IMR-90 (cell line): ENCODE data around the gene RAVER2. TPM values are rescaled to one million over a fixed set of nuclear protein-coding genes. Genes with fewer than 3 reads are reported as not detected.
"Not testable (repeated sequence)": the region's sequence is repeated elsewhere in the genome, so short reads cannot be mapped to it uniquely, and the experiment has no call there.

Experiments used
- ATAC-seq: fragments of 200-7000 bp; cut with Tn5 transposase; 2 replicates; pipeline ENCODE4 v1.9.1; 2020; ENCODE audit warnings: low read depth, mild to moderate bottlenecking, moderate library complexity
- BruUV-seq: library from RNA; stranded (reverse); fragments of 400-500 nt; replicated peaks from 2 replicates; lab custom pipeline; 2021; lab: Mats Ljungman, UMichigan
- CTCF ChIA-PET: fragments of 300-600 bp; formaldehyde crosslinking; extraction: SDS; loops from one replicate; lab custom pipeline; 2021; ENCODE audit warnings: antibody characterized with exemption; lab: Yijun Ruan, JAX
- POLR2A ChIA-PET: fragments of 300-600 bp; sonication (Branson Sonifier 250); formaldehyde crosslinking; loops from one replicate; lab custom pipeline; 2022; ENCODE audit warnings: antibody characterized with exemption; ENCODE audit not compliant: unreplicated experiment; lab: Charles Lee
- DNase-seq: peaks from one replicate; pipeline ENCODE4 v3.0.0; 2013
- H2AFZ ChIP-seq: replicated peaks from 2 replicates; pipeline ENCODE3; 2013; ENCODE audit warnings: low read length, mild to moderate bottlenecking; ENCODE audit not compliant: poor library complexity
- H2AK5ac ChIP-seq: 2 replicates; pipeline ENCODE4 v1.6.1; 2013; ENCODE audit warnings: low read depth, low read length, inconsistent platforms
- H2AK9ac ChIP-seq: replicated peaks from 2 replicates; pipeline ENCODE3; 2013; ENCODE audit warnings: mild to moderate bottlenecking, low read depth, low read length, moderate library complexity; ENCODE audit not compliant: poor library complexity
- H2BK120ac ChIP-seq: 2 replicates; pipeline ENCODE4 v1.6.1; 2013; ENCODE audit warnings: low read depth, low read length, inconsistent platforms
- H2BK15ac ChIP-seq: 3 replicates; pipeline ENCODE4 v1.6.1; 2013; ENCODE audit warnings: low read depth, low read length, inconsistent platforms
- H2BK20ac ChIP-seq: 2 replicates; pipeline ENCODE4 v1.6.1; 2013; ENCODE audit warnings: low read depth, mild to moderate bottlenecking, inconsistent platforms, low read length, moderate library complexity
- H2BK5ac ChIP-seq: 2 replicates; pipeline ENCODE4 v1.6.1; 2013; ENCODE audit warnings: mild to moderate bottlenecking, low read depth, low read length, inconsistent platforms; ENCODE audit not compliant: poor library complexity, severe bottlenecking
- H3K14ac ChIP-seq: replicated peaks from 2 replicates; pipeline ENCODE4 v1.6.1; 2013; ENCODE audit warnings: low read depth, low read length, inconsistent platforms
- H3K18ac ChIP-seq: 2 replicates; pipeline ENCODE4 v1.6.1; 2013; ENCODE audit warnings: low read depth, low read length, control low read depth
- H3K23ac ChIP-seq: 2 replicates; pipeline ENCODE4 v1.6.1; 2013; ENCODE audit warnings: low read depth, low read length, inconsistent platforms
- H3K27ac ChIP-seq: 2 replicates; pipeline ENCODE4 v1.5.1; 2013; ENCODE audit warnings: mild to moderate bottlenecking, control low read depth, low read length; ENCODE audit not compliant: insufficient read depth
- H3K27me3 ChIP-seq: 2 replicates; pipeline ENCODE4 v1.6.1; 2013; ENCODE audit warnings: low read length; ENCODE audit not compliant: control insufficient read depth, insufficient read depth
- H3K36me3 ChIP-seq: 2 replicates; pipeline ENCODE4 v1.6.1; 2013; ENCODE audit warnings: low read length, mixed read lengths; ENCODE audit not compliant: control insufficient read depth, insufficient read depth
- H3K4ac ChIP-seq: 2 replicates; pipeline ENCODE4 v1.6.1; 2013; ENCODE audit warnings: low read depth, low read length, inconsistent platforms
- H3K4me1 ChIP-seq: 2 replicates; pipeline ENCODE4 v1.6.1; 2013; ENCODE audit warnings: low read length, mixed read lengths; ENCODE audit not compliant: control insufficient read depth, insufficient read depth
- H3K4me2 ChIP-seq: 2 replicates; pipeline ENCODE4 v1.6.1; 2013; ENCODE audit warnings: low read depth, mild to moderate bottlenecking, control low read depth, low read length, moderate library complexity
- H3K4me3 ChIP-seq: 2 replicates; pipeline ENCODE4 v1.5.1; 2013; ENCODE audit warnings: low read depth, mild to moderate bottlenecking, control low read depth, low read length, moderate library complexity; ENCODE audit not compliant: insufficient read depth
- H3K56ac ChIP-seq: 2 replicates; pipeline ENCODE4 v1.6.1; 2013; ENCODE audit warnings: low read length, inconsistent platforms; ENCODE audit not compliant: insufficient read depth; ENCODE audit errors: extremely low read depth
- H3K79me1 ChIP-seq, 2 experiments: 2 replicates each; pipeline ENCODE4 v1.6.1; 2013; ENCODE audit warnings: low read length in 2 of 2, inconsistent platforms in 1 of 2, low read depth in 1 of 2
- H3K9ac ChIP-seq: 2 replicates; pipeline ENCODE4 v1.6.1; 2013; ENCODE audit warnings: low read depth, low read length, control low read depth
- H3K9me1 ChIP-seq: 2 replicates; pipeline ENCODE4 v1.6.1; 2013; ENCODE audit warnings: low read length, inconsistent platforms; ENCODE audit not compliant: insufficient read depth
- H3K9me3 ChIP-seq: 2 replicates; pipeline ENCODE4 v1.6.1; 2013; ENCODE audit warnings: low read length; ENCODE audit not compliant: control insufficient read depth, insufficient read depth
- H4K20me1 ChIP-seq: 2 replicates; pipeline ENCODE4 v1.6.1; 2013; ENCODE audit warnings: low read length, inconsistent platforms; ENCODE audit not compliant: insufficient read depth
- H4K5ac ChIP-seq: 2 replicates; pipeline ENCODE4 v1.6.1; 2013; ENCODE audit warnings: mild to moderate bottlenecking, low read depth, low read length, control low read depth
- H4K8ac ChIP-seq, 2 experiments: 2 replicates each; pipeline ENCODE4 v1.6.1; 2013; ENCODE audit warnings: low read depth in 2 of 2, low read length in 2 of 2, control low read depth in 1 of 2, inconsistent platforms in 1 of 2
- H4K91ac ChIP-seq: 2 replicates; pipeline ENCODE4 v1.6.1; 2013; ENCODE audit warnings: low read depth, low read length, inconsistent platforms; ENCODE audit not compliant: insufficient read depth
- WGBS, 2 experiments: methylation state at CpG; one replicate each; pipeline versions ENCODE4 v1.1.5 to v1.1.7; 2013; ENCODE audit warnings: missing lambda C conversion rate in 2 of 2; ENCODE audit not compliant: insufficient read length in 1 of 2; ENCODE audit errors: extremely low coverage in 2 of 2; 5-methylcytosine and 5-hydroxymethylcytosine counted together
- dilution Hi-C: fragments of 300-500 bp; cut with HindIII; formaldehyde crosslinking; loops from one replicate; pipeline ENCODE4 v1.14.3; 2018; ENCODE audit warnings: low sequenced_read_pairs; ENCODE audit not compliant: unreplicated experiment
- in situ Hi-C: fragments of 300-500 bp; cut with MboI; formaldehyde crosslinking; loops from 3 replicates; pipeline ENCODE4 v1.14.3; 2019; ENCODE audit warnings: low sequenced_read_pairs, inconsistent platforms, mixed read lengths
- intact Hi-C: fragments of 100-400 bp; cut with micrococcal nuclease; formaldehyde crosslinking; loops from 2 replicates; pipeline ENCODE4 v1.10.0; 2022
- polyA plus RNA-seq, 3 experiments: library from polyadenylated mRNA; depleted of rRNA; stranded (reverse); fragments of >200 nt; gene quantifications; 2 replicates each; pipeline ENCODE4 v1.2.3, GENCODE V29; 2012; ENCODE audit warnings: low replicate concordance in 1 of 3
- total RNA-seq: library from RNA; depleted of rRNA; stranded (reverse); fragments of >200 nt; gene quantifications from 2 replicates; pipeline ENCODE4 v1.2.3, GENCODE V29; 2012

RAVER2 gene
- total and polyA plus RNA-seq, 2 of the 4 experiments (the other 2 are of a cell fraction): 3.7 to 6.1 TPM

- H2AFZ ChIP-seq, H2AK5ac ChIP-seq, H4K20me1 ChIP-seq, H2BK15ac ChIP-seq, H3K27ac ChIP-seq, CTCF ChIA-PET, H3K4ac ChIP-seq, H4K5ac ChIP-seq, H3K79me1 ChIP-seq, H4K8ac ChIP-seq, H2BK20ac ChIP-seq, BruUV-seq, H2BK120ac ChIP-seq, H3K23ac ChIP-seq, H4K91ac ChIP-seq, intact Hi-C loops, H3K18ac ChIP-seq, H3K27me3 ChIP-seq, H3K9ac ChIP-seq, ATAC-seq, DNase-seq, in situ Hi-C loops, H3K4me1 ChIP-seq, dilution Hi-C loops, H3K14ac ChIP-seq, H3K4me3 ChIP-seq, H3K9me3 ChIP-seq, H2BK5ac ChIP-seq, H3K36me3 ChIP-seq, H3K56ac ChIP-seq, POLR2A ChIA-PET, H3K9me1 ChIP-seq, H3K4me2 ChIP-seq, H2AK9ac ChIP-seq: not testable (repeated sequence)
- WGBS, 2 experiments: no CpG with 5 or more reads among the region's 5 CpGs
Observed at GRCh38 chr1:64817364-64817763, 72.5 kb downstream of the RAVER2 start.

- ATAC-seq, H3K27ac ChIP-seq, H4K8ac ChIP-seq, POLR2A ChIA-PET, H3K4me3 ChIP-seq, CTCF ChIA-PET, H2AK9ac ChIP-seq, H3K18ac ChIP-seq, H3K9ac ChIP-seq, H3K9me1 ChIP-seq, H2BK20ac ChIP-seq, H2AFZ ChIP-seq, intact Hi-C loops, H2BK120ac ChIP-seq, H3K4me2 ChIP-seq, H4K5ac ChIP-seq, H4K20me1 ChIP-seq, H2AK5ac ChIP-seq, H3K27me3 ChIP-seq, dilution Hi-C loops, H3K36me3 ChIP-seq, H3K23ac ChIP-seq, H3K14ac ChIP-seq, H3K4ac ChIP-seq, H3K9me3 ChIP-seq, H2BK15ac ChIP-seq, BruUV-seq, H2BK5ac ChIP-seq, H4K91ac ChIP-seq, DNase-seq, H3K4me1 ChIP-seq, H3K56ac ChIP-seq, H3K79me1 ChIP-seq: not testable (repeated sequence)
- in situ Hi-C loops: loop anchor here (5.0 to 10.0 kb wide), 2 partner anchors 126 to 553 kb away; no protein-coding TSS in a partner anchor
- WGBS, 2 experiments: no CpG with 5 or more reads among the region's 3 CpGs
Observed at GRCh38 chr1:64820572-64820971, 75.7 kb downstream of the RAVER2 start.
